Posterior vena cava (tissue), 2 donors: ENCODE data around the gene HNRNPA1. TPM values are rescaled to one million over a fixed set of nuclear protein-coding genes. Genes with fewer than 3 reads are reported as not detected.
"Not testable (repeated sequence)": the region's sequence is repeated elsewhere in the genome, so short reads cannot be mapped to it uniquely, and the experiment has no call there.

ENCODE experiments used
- DNase-seq: peaks from one replicate; pipeline ENCODE4 v3.0.0-alpha.2; 2020; ENCODE audit warnings: low spot score
- intact Hi-C, 2 donors: fragments of 100-400 bp; cut with DNase I; formaldehyde crosslinking; loops; one replicate each; pipeline versions ENCODE4 v1.14.1 to v1.14.2; 2022 to 2023
- total RNA-seq, 2 donors: library from RNA; stranded (reverse); fragmentation: NEBNext Ultra II Directional; extraction: Animal tissue kit (Norgen Biotek cat#: 25700); gene quantifications; one replicate each; pipeline ENCODE4 v1.2.1, GENCODE V29; 2021
- donor health status: DM: yes; HTN: yes; CAD: no.
- donor health status: DM: yes; HTN: yes; CAD: no.

The HNRNPA1 gene
- total RNA-seq, 2 donors from 2014 or later, result 503 to 615 TPM

GRCh38 chr12:54266852-54267251, 13.7 kb upstream of the HNRNPA1 start:
- no peak for DNase-seq
- intact Hi-C loops, result no loop called here

GRCh38 chr12:54270345-54270744, 10.2 kb upstream of the HNRNPA1 start:
- intact Hi-C loops, result no loop called here
- no peak for DNase-seq

- no peak for DNase-seq
- intact Hi-C loops, result no loop called here
Measured at GRCh38 chr12:54272214-54272613, 8.3 kb upstream of the HNRNPA1 start.

GRCh38 chr12:54273981-54274380, 6.5 kb upstream of the HNRNPA1 start:
- no peak for DNase-seq
- intact Hi-C loops, result no loop called here

GRCh38 chr12:54276368-54276767, 4.2 kb upstream of the HNRNPA1 start:
- intact Hi-C loops, result no loop called here
- DNase-seq, result no peak

- no peak for DNase-seq
- intact Hi-C loops, result no loop called here
Measured at GRCh38 chr12:54277823-54278276, 2.7 kb upstream of the HNRNPA1 start.

GRCh38 chr12:54279227-54279631, 1.3 kb upstream of the HNRNPA1 start:
- no peak for DNase-seq
- intact Hi-C loops, result no loop called here

GRCh38 chr12:54279632-54280467, 676 bp upstream of the HNRNPA1 start, which contains the start of gene CBX5:
TSS of gene CBX5 (minus strand) at chr12:54280122. CDS start at chr12:54257650, 22,472 bp downstream.
- intact Hi-C loops, result no loop called here
- peak; percentile 100 for DNase-seq

GRCh38 chr12:54281261-54281638, 724 bp downstream of the HNRNPA1 start:
- DNase-seq, result not testable (repeated sequence)

GRCh38 chr12:54281694-54282093, 1.2 kb downstream of the HNRNPA1 start:
- intact Hi-C loops, result loop anchor here in 1 of 2 donors (2.0 kb wide), 1 partner anchor 49 kb away; no protein-coding TSS in a partner anchor
- DNase-seq, result not testable (repeated sequence)

More at GRCh38 chr12:54281261-54281638, 724 bp downstream of the HNRNPA1 start:
- intact Hi-C loops, result not testable (repeated sequence)

- intact Hi-C loops, result loop anchor here in 1 of 2 donors (2.0 kb wide), 1 partner anchor 48 kb away; no protein-coding TSS in a partner anchor
- DNase-seq, result no peak
Measured at GRCh38 chr12:54282949-54283593, 2.5 kb downstream of the HNRNPA1 start.

GRCh38 chr12:54284070-54284780, 3.7 kb downstream of the HNRNPA1 start:
- DNase-seq, intact Hi-C loops: not testable (repeated sequence)

- DNase-seq, result no peak
- intact Hi-C loops, result no loop called here
Measured at GRCh38 chr12:54285150-54286041, 4.9 kb downstream of the HNRNPA1 start.

GRCh38 chr12:54286042-54287030, 5.8 kb downstream of the HNRNPA1 start:
- no peak for DNase-seq
- intact Hi-C loops, result no loop called here

- DNase-seq, result no peak
- intact Hi-C loops, result no loop called here
Measured at GRCh38 chr12:54287261-54288157, 7.0 kb downstream of the HNRNPA1 start.

- intact Hi-C loops, result loop anchor here in 1 of 2 donors (10.0 kb wide), 1 partner anchor 72 kb away; the partner anchor contains the start of gene GPR84
- no peak for DNase-seq
Measured at GRCh38 chr12:54292083-54292930, 11.8 kb downstream of the HNRNPA1 start.
